ENCODE measurements around the gene GRID1.

The GRID1 gene

GRCh38 chr10:85832988-85833387 is 533.6 kb downstream of the GRID1 start:
- Mint-ChIP-seq H3K36me3 (ENCODE audit: low read depth) (no peaks in the 10 kb centered on the region), H3K4me3 (no peak overlapping the region), H3K27me3 (ENCODE audit: low read depth) (no peaks in the 10 kb centered on the region), H3K4me1 (no peaks in the 10 kb centered on the region), H3K9me3 (peaks cover 56% of the 10 kb centered on the region), H3K27ac (no peak overlapping the region)
- TF ChIP-seq, protein P1, sequence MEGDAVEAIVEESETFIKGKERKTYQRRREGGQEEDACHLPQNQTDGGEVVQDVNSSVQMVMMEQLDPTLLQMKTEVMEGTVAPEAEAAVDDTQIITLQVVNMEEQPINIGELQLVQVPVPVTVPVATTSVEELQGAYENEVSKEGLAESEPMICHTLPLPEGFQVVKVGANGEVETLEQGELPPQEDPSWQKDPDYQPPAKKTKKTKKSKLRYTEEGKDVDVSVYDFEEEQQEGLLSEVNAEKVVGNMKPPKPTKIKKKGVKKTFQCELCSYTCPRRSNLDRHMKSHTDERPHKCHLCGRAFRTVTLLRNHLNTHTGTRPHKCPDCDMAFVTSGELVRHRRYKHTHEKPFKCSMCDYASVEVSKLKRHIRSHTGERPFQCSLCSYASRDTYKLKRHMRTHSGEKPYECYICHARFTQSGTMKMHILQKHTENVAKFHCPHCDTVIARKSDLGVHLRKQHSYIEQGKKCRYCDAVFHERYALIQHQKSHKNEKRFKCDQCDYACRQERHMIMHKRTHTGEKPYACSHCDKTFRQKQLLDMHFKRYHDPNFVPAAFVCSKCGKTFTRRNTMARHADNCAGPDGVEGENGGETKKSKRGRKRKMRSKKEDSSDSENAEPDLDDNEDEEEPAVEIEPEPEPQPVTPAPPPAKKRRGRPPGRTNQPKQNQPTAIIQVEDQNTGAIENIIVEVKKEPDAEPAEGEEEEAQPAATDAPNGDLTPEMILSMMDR (IDR thresholded peaks at IDR 0.05; ENCODE audit: unreplicated experiment in 3 of 3), result no peak

GRCh38 chr10:85831422-85831821 is 535.2 kb downstream of the GRID1 start:
- Mint-ChIP-seq H3K27ac (no peak overlapping the region), H3K9me3 (peaks cover 56% of the 10 kb centered on the region), H3K27me3 (ENCODE audit: low read depth) (no peaks in the 10 kb centered on the region), H3K36me3 (ENCODE audit: low read depth) (no peaks in the 10 kb centered on the region), H3K4me3 (no peak overlapping the region), H3K4me1 (no peaks in the 10 kb centered on the region)
- TF ChIP-seq, protein P1 (IDR thresholded peaks at IDR 0.05; ENCODE audit: unreplicated experiment in 3 of 3), result no peak

- Mint-ChIP-seq H3K4me1 (no peaks in the 10 kb centered on the region), H3K27ac (no peak overlapping the region), H3K36me3 (ENCODE audit: low read depth) (no peaks in the 10 kb centered on the region), H3K27me3 (ENCODE audit: low read depth) (peaks cover 3% of the 10 kb centered on the region), H3K4me3 (no peak overlapping the region), H3K9me3 (peaks cover 36% of the 10 kb centered on the region)
- TF ChIP-seq, protein P1 (IDR thresholded peaks at IDR 0.05; ENCODE audit: unreplicated experiment in 3 of 3), result no peak
Measured at GRCh38 chr10:85826377-85826776, 540.2 kb downstream of the GRID1 start.

DNA sequence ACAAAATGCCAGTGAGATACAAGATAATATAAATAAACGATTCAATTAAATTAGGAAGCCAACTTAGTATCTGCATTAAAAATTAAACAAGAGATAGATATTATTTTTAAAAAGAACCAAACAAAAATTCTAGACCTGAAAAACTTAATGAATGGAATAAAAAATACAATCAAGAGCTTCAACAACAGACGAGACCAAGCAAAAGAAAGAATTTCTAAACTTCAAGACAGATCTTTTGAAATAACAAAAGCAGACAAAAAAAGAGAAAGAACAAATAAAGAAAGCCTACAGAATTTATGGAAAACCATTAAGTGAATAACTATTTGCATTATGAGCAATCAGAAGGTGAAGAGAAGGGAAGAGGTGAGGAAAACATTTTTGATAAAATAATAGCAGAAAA is 555.2 kb downstream of the GRID1 start:
- no peaks in the 10 kb centered on the region for H3K27me3 Mint-ChIP-seq (ENCODE audit: low read depth)
- H3K27ac Mint-ChIP-seq, result no peak overlapping the region
- TF ChIP-seq, protein P1 (IDR thresholded peaks at IDR 0.05; ENCODE audit: unreplicated experiment in 3 of 3), result no peak
- H3K36me3 Mint-ChIP-seq (ENCODE audit: low read depth), result no peaks in the 10 kb centered on the region
- no peak overlapping the region for H3K4me3 Mint-ChIP-seq
- H3K4me1 Mint-ChIP-seq, result no peaks in the 10 kb centered on the region
- H3K9me3 Mint-ChIP-seq, result peaks cover 35% of the 10 kb centered on the region

DNA sequence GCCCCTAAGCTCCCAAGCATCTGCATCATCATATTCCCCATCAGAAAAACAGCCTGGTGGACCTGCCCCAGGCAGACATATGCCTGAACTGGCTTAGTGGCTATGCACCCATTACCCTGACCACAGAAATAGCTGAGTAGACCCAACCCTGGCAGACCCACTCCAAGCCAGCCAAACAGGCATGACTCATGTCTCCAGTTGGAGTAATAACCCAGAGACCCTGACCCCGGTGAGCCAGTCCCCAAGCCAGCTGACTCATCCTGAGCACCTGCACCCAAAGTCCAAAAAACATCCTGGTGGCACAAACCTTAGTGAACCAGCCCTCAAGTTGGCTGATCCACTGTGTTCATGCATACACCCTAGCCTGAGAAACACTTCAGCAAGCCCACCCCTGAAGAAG is 555.9 kb downstream of the GRID1 start:
- H3K27ac Mint-ChIP-seq, result no peak overlapping the region
- H3K9me3 Mint-ChIP-seq, result peaks cover 35% of the 10 kb centered on the region
- no peaks in the 10 kb centered on the region for H3K36me3 Mint-ChIP-seq (ENCODE audit: low read depth)

GRCh38 chr10:85795460-85795859 is 571.1 kb downstream of the GRID1 start:
- no peaks in the 10 kb centered on the region for H3K36me3 Mint-ChIP-seq (ENCODE audit: low read depth)
- no peak overlapping the region for H3K27ac Mint-ChIP-seq
- H3K9me3 Mint-ChIP-seq, result no peaks in the 10 kb centered on the region
- peaks cover 27% of the 10 kb centered on the region for H3K4me1 Mint-ChIP-seq
- H3K27me3 Mint-ChIP-seq (ENCODE audit: low read depth), result peaks cover 3% of the 10 kb centered on the region
- TF ChIP-seq, protein P1 (IDR thresholded peaks at IDR 0.05; ENCODE audit: unreplicated experiment in 3 of 3), result no peak
- no peak overlapping the region for H3K4me3 Mint-ChIP-seq

More for the DNA sequence above, 555.9 kb downstream of the GRID1 start:
- H3K4me1 Mint-ChIP-seq, result no peaks in the 10 kb centered on the region
- TF ChIP-seq, protein P1 (IDR thresholded peaks at IDR 0.05; ENCODE audit: unreplicated experiment in 3 of 3), result no peak
- H3K4me3 Mint-ChIP-seq, result no peak overlapping the region
- no peaks in the 10 kb centered on the region for H3K27me3 Mint-ChIP-seq (ENCODE audit: low read depth)

Measured in nephron (organoid).